ENCODE measurements around the gene ERCC6.

DNA sequence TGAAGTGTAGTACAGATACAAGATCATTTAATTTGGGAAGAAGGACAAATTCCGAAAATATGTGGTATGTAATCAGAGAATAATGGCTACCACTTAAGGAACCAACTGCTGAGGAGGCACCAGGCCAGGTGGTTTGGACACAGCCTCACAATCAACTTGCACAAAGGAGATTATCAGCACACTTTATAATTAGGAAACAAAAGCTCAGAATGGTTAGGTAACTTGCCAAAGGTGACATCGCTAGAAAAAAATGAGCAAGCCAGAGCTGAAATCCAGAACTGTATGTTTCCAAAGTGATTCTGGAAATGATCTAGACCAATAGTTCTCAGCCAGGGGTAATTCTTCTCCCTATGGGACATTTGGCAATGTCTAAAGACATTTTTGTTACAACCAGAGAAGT, 36.6 kb downstream of the ERCC6 start:
- TF ChIP-seq EP300 (IDR thresholded peaks at IDR 0.05) (no peak), POLR2A (IDR thresholded peaks at IDR 0.05) (no peak)
- TF ChIP-seq, protein P1, sequence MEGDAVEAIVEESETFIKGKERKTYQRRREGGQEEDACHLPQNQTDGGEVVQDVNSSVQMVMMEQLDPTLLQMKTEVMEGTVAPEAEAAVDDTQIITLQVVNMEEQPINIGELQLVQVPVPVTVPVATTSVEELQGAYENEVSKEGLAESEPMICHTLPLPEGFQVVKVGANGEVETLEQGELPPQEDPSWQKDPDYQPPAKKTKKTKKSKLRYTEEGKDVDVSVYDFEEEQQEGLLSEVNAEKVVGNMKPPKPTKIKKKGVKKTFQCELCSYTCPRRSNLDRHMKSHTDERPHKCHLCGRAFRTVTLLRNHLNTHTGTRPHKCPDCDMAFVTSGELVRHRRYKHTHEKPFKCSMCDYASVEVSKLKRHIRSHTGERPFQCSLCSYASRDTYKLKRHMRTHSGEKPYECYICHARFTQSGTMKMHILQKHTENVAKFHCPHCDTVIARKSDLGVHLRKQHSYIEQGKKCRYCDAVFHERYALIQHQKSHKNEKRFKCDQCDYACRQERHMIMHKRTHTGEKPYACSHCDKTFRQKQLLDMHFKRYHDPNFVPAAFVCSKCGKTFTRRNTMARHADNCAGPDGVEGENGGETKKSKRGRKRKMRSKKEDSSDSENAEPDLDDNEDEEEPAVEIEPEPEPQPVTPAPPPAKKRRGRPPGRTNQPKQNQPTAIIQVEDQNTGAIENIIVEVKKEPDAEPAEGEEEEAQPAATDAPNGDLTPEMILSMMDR (IDR thresholded peaks at IDR 0.05): no peak

All from tibial nerve (tissue), 4 donors.